ENCODE results near the gene PRPSAP2.
"Not testable (repeated sequence)": the region's sequence is repeated elsewhere in the genome, so short reads cannot be mapped to it uniquely, and the experiment has no call there.

Gene PRPSAP2

DNA sequence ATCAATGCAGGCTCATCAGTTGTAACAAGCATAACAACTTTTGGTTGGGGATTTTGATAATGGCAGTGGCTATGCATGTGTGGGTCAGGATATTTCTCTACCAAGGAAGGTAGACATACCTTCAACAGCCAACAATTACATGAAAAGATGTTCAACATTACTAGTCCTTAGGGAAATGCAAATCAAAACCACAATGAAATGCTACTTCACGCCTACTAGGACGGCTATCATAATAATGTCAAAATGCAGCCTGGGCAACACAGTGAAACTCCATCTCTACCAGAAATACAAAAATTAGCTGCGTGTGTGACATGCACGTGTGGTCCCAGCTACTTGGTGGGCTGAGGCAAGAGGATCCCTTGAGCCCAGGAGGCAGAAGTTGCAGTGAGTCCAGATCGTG, 86.7 kb downstream of the PRPSAP2 start:
- no peak for DNase-seq (ENCODE audit: low read depth in 2 of 2)

DNA sequence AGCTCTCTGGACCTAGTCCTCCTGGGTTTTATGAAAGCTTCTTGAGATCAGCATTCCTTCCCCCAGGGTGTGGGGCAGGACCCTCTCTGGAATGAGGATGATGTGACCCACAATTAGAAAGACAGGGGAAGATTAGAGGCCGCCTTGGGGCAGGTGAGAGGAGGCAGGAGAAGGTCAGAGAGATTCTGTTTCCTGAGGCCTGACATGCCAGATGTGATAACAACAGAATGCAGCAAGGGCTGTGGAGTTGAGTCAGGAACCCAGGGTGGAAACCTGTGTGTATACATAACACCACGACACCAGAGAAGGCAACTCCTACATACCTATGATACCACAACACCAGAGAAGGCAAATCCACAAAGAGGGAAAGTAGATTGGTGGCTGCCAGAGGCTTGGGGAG, 88.6 kb downstream of the PRPSAP2 start:
- no peak for DNase-seq (ENCODE audit: low read depth in 2 of 2)

DNA sequence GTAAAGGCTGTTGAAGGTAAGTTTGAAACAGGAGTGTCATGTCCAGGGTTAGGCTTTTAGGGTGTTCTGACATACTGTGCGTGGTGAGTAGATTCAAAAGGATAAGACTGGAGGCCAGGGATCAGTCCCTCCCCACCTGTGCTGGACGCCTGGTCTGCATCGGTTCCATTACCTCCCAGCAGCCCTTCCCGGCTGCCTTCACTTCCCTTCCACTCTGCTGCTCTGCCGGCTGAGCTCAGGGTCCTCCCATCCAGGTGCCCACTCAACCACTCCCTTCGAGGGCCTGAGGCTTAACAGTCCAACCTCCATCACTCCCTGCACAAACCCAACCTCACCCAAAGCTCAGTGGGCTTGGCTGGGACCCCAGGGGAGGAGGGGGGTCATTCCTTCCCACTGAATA, 89.9 kb downstream of the PRPSAP2 start:
- DNase-seq (ENCODE audit: low read depth in 2 of 2), result no peak

DNA sequence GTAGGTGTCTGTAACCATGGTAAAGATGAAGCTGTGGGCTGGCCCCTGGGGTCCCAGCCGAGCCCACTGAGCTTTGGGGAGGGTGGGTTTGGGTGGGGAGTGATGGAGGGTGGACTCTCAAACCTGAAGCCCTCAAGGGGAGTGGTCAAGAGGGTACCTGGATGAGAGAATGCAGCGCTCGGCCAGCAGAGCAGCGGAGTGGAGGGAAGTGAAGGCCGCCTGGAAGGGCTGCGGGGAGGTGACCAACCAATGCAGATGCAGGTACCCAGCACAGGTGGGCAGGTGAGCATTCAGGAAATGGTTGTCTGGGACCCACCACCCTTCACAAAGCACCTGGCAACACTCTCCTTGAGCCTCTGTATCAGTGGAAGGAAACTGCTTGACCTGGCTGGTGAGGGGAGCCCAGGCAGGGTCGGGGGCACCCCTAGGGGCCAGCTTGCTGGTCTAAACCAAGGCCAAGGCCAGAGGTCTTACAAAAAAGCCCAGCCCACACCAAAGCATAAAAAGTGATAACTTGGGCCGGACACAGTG, 90.6 kb downstream of the PRPSAP2 start:
- no peak for DNase-seq (ENCODE audit: low read depth in 2 of 2)

DNA sequence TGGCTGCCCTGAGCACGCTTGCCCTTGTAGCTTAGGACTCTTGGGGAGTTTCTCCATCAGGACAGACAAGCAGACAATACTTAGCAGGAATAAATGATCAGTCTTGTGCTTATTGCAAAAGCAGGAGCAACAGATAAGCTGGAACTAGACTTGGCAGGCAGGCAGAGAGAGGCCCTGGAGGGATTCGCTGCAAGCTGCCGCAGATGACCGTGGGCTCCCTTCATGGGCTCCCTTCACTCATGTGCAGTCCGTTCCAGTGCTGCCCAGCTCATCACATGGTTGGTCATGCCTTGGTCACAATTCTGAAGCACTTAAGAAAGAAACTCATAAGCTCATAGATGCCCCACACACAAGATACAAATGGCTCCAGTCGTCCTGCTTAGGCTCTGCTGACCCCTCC, 91.6 kb downstream of the PRPSAP2 start:
- no peak for DNase-seq (ENCODE audit: low read depth in 2 of 2)

DNA sequence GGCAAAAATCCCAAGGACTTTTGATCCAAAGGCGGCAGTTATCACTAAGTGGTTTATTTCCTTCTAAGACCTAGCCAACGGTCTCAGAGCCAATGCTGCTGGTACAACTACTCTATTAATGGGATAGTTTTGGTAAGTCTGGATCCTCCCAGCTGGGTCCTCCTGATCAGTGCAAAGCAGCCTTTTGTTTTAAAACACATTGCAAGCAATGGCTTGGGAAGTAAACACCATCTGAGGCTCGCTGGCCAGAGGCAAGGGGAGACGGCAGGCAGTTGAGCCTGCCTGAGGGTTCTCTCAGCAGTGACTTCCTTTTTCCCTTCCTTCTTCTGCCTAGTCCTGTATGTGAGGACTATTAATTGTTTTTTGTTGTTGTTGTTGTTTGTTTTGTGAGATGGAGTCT, 92.4 kb downstream of the PRPSAP2 start:
- no peak for DNase-seq (ENCODE audit: low read depth in 2 of 2)

DNA sequence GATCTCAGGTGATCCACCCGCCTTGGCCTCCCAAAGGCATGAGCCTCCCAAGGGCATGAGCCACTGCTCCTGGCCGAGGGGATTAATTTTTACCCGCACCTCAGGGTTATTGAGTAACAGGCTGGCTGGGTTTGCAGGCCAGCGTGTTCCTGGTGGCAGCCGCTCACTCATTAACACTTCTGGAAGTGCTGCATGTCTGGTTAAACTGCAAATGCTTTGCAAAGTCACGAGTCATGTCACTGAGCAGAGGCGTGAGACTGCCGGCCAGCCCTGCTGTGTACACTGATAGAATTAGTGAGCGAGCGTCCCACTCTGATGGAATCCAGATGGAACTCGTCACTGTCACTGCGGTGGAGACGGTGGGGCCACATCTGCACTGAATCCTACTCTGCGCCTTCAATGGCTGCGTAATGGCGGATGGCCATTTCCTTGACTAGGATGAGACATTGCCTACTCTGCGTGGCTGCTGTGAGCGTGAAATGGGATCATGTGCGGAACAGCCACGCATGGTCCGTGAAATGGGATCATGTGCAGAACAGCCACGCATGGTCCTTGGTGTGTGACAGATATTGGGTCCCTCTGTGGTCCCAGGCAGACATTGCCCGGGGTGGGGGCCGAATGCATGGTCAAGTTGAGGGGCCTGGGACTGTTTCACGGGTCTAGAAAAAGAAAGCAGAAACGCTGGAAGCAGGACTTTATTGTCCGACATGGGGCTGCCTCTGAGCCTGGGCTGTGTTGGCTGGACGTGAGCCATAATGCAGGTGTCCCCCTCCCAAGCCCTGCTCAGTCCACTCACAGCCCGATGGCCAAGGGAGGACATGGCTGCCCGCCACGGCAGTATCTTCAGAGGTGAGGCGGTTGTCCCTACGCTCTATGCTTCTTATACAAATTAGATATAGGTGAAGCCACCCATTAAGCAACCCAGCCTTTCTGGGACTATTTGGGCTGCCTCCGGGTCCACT, 93.3 kb downstream of the PRPSAP2 start:
- no peak for DNase-seq (ENCODE audit: low read depth in 2 of 2)

DNA sequence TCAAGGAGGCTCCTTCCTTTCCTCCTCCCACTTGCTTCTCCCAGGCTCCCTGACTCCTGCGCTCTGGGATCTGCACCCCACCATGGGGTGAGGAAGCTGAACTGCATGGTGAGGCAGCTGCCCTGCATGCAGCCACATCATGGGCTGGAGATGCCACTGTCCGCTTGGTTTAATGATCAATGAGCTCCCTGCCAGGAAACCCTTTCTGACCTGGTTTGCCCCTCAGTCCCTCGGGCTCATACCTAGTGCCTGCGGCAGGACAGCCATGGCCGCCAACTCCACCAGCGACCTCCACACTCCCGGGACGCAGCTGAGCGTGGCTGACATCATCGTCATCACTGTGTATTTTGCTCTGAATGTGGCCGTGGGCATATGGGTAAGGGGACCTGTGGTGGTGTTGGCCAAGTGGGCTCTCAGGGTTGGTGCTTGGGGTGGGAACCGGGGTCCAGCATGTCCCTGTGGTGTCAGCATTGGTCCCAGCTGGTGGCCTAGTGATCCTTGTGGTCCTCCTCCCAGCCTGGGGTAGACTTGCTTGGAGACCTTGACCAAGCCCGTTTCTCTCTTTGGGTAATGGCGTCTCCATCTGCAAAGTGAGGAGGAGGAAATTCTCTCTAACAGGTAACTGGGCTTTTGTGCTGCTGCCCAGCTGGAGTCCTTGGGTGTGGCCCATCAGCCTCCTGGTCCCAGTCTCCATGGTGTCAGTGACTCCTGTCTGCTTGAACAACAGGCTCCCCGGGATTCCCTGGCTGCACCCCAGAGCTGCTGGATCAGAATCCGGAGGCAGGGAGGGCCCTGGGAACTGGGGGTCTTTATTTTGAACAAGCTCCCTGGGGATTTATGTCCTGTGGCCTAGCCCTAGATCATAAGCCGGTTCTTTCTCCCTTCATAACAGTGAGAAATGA, 94.3 kb downstream of the PRPSAP2 start, which contains the start of gene SLC5A10:
Gene SLC5A10, plus strand, starts transcription at position 225 of the 902 bp plus-strand sequence. Its CDS starts 41 bp downstream, at position 266.
- DNase-seq (ENCODE audit: low read depth in 2 of 2), result no peak

DNA sequence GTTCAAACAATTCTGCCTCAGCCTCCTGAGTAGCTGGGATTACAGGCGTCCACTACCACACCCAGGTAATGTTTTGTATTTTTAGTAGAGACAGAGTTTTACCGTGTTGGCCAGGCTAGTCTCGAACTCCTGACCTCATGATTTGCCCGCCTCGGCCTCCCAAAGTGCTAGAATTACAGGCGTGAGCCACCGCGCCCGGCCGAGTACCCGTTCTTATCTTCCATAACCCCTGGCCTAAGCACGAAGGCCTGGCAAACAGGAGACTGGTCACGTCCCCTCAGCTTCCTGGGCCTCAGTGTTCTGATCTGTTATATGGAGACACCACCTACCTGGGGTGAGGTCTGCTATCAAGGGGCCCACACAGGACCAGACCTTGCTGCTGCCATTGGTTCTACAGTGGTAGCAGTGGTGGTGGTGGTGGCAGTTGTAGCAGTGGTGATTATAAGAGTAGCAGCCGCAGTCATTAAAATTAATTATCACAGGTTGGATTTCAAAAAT, 95.3 kb downstream of the PRPSAP2 start:
- DNase-seq (ENCODE audit: low read depth in 2 of 2), result no peak

DNA sequence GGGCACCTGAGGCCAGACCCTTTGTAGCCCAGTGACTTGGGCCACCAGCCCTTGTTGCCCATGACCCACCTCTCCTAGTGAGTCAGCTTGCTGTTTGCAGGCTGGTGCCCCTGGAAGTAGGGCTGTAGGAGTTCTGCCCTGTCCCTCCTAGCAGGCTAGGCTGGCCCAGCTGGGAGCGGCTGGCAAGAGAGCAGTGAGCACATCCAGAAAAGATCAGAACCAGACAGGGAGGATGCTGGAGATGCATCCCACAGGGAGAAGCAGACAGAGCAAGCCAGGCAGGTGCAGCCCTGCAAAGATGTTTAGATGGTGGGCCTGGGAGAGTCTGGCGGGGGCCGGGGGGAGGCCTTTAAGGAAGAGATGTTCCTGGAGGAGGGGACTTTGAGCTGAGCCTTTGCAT, 96.4 kb downstream of the PRPSAP2 start:
- no peak for DNase-seq (ENCODE audit: low read depth in 2 of 2)

DNA sequence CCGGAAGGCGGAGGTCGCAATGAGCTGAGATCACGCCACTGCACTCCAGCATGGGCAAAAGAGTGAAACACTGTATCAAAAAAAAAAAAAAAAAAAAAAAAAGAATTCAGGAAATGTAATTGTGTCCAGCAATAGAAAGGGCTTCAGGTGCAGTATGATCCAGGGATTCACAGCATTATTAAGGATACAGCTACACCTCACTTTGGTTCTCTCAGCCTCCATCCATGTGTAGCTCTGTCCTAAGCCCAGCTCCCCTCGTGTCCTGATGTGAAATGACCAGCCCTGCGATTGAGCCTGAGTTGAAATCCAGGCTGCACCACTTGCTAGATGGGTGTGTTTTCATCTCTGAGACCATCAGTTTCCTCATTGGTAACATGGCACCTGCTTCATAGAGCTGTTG, 97.1 kb downstream of the PRPSAP2 start:
- no peak for DNase-seq (ENCODE audit: low read depth in 2 of 2)

DNA sequence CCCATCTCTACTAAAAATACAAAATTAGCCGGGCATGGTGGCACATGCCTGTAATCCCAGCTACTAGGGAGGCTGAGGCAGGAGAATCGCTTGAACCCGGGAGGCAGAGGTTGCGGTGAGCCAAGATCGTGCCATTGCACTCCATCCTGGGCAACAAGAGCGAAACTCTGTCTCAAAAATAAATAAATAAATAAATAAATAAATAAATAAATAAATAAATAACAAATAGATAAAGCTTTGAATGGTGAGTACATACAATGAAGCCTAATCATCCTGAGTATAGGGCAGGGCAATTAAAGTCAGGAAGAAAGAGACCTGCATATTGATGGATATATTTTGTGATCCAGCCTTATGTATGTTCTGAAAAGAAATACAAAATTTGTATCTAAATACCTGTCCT, 98.1 kb downstream of the PRPSAP2 start:
- not testable (repeated sequence) for DNase-seq (ENCODE audit: low read depth in 2 of 2)

DNA sequence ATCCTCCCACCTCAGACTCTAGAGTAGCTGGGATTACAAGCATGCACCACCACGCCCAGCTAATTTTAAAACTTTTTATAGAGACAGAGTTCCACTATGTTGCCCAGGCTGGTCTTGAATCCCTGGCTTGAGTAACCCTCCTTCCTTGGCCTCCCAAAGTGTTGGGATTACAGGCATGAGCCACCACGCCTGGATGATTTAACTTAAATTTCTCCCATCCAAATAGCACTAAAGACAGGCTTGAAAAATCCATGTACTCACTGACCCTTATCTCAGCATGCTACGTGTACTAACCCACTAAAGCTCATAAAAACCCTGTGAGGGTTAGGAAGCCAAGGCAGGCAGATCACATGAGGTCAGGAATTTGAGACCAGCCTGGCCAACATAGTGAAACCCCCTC, 98.7 kb downstream of the PRPSAP2 start:
- DNase-seq (ENCODE audit: low read depth in 2 of 2), result no peak

DNA sequence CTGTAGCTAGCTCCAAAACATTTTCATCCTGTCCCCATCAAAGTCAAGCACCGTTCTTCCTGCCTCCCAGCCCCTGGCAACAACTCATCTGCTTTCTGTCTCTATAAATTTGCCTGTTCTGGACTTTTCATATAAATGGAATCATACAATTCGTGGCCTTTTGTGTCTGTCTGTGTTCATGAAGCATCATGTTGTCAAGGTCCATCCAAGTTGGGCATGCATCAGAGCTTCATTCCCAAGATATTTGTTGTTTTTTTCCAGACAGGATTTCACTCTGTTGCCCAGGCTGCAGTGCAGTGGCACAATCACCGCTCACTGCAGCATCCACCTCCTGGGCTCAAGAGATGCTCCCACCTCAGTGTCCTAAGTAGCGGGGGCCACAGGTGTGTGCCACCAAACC, 99.9 kb downstream of the PRPSAP2 start:
- DNase-seq (ENCODE audit: low read depth in 2 of 2), result no peak

DNA sequence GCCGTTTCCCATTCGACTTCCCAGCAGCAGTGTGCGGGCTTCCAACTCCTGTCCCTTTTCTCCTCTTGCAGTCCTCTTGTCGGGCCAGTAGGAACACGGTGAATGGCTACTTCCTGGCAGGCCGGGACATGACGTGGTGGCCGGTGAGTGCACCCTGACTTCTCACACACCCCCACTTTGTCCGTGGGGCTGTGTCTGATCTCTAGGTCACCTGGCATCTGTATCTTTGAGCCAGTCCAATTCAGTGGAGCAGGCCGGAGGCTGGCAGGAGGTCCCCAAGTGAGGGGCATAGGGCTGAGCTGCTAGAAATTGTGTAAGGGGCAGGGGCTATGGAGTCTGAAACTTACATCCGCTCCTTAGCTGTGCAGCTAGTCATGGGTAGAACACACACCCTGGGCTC, 100.7 kb downstream of the PRPSAP2 start:
- no peak for DNase-seq (ENCODE audit: low read depth in 2 of 2)

DNA sequence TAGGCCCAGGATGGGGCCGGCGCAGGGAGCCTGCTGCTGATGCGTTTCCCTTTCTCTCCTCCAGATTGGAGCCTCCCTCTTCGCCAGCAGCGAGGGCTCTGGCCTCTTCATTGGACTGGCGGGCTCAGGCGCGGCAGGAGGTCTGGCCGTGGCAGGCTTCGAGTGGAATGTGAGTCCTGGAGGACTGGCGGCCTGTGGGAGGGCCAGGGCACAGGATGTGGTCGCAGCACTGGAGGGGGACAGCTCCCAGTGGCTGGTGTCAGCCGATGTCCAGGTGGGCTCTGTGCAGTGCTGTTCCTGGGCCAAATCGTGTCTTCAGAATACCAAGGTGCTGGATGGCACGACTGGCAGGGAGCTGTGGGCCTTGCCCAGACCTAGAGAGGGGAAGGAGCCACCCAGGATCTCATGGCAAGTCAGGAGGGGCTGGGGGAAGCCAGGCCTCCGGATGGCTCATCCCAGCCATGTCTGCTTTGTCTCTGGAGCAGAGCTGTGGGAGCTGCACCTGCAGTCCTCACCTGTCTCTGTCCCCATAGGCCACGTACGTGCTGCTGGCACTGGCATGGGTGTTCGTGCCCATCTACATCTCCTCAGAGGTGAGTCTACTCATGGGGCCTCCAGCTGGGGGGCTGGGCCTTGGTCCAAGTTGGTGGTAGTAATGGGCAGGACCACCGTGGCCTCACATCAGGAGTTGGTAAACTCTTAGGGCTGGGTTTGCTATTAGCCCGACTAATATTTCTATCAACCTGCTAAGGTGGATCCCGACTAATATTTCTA, 101.3 kb downstream of the PRPSAP2 start:
- no peak for DNase-seq (ENCODE audit: low read depth in 2 of 2)

DNA sequence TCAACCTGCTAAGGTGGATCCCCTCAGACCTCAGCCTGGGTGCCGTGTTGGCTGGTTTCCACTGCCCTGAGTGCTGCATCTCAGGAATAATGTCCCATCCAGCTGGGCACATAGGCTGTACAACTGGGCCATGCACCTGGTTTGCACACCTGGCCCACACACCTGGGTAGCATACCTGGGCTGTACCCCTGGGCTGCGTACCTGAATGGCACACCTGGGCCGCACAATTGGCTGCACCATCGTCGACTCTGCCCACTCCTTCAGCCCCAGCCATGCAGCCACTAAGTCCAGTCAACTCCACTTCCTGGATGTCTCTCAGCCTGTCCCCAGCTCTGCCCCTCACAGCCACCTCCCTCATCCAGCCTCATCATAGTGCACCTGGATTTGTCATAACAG, 101.9 kb downstream of the PRPSAP2 start:
- no peak for DNase-seq (ENCODE audit: low read depth in 2 of 2)

DNA sequence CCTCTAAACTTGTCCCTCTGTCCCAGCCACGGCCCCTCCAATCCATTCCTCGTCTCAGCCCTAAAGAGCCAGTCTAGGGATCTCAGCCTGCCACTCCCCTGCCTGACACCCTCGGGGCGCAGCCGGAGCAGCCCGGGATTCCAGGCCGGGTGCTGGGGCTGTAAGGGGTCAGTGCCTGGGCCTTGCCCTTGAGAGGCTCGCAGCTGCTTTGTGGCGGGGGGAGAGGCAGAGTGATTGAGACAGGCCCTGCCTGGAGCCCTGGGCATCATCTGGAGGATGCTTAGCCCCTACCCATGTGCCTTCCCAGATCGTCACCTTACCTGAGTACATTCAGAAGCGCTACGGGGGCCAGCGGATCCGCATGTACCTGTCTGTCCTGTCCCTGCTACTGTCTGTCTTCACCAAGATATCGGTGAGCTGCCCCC, 102.3 kb downstream of the PRPSAP2 start:
- DNase-seq (ENCODE audit: low read depth in 2 of 2), result no peak

DNA sequence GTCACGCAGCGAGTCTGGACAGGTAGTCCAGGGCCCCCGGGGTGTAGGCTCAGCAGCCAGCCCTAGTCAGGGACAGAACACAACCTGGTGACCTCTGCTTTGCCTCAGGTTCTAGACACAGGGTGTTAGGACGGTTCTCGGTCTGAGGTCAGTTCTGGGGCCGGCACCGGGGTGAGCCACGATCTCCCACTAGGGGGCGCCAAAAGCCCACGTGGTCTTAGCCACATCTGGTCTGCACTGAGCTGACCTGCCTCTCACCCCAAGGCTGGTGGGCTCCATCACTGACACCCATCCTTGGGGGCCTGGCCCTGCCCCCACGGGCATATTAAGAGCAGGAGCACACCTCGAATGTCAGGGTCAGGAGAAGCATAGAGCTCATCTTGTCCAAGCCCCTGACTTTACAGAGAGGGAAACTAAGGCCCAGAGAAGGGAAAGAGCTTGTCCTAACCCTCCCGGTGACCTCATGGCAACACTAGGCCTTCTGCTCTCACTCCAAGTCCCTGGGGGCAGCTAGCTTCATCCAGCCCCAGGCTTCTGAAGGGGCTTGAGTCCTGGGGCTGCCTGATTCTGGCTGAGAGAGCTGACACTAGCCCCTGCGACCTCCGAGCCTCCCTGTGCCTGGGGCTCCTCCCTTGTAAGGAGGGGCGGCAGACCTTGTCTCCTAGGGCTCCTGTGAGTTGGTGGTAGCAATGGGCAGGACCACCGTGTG, 103.0 kb downstream of the PRPSAP2 start:
- peak; percentile 53 to 71 for DNase-seq (ENCODE audit: low read depth in 2 of 2)

DNA sequence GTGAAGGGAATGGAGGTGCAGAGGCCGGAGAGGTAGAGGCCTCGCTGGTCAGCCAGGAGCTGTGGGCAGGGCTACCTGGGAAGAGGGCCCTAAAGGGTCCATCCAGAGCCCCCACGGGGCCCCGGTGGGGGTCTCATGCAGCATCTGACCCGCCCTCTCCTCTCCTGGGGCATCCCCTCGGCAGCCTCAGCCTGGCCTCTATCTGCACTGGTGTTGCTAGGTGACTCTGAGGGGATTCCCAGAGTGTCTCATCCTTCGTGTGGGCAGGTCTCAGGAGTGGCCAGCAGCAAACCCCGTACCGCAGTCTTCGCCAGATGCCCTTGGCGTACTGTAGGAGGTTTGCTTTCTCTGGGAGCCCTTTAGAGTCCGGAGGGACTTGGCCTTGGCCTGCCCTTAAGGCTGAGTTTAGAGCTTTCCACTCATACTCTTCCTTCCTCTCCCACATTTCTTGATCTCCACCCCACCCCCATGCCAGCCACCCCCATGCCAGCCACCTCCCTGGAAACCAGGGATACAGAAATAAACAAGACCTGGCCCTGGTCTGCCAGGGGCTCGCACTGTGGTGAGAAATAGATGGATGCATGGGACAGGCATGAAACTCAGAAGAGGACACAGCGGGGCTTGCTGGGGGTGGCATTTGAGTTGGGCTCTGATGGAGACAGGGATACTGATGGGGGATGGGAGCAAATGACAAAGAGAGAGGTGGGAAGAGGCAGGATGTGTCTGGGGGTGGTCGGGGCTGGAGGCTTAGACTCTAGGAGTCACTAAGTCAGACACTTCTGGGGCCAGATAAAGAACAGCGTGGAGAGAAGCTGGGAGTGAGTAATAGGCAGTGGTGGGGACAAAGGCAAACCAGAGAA, 103.9 kb downstream of the PRPSAP2 start:
- no peak for DNase-seq (ENCODE audit: low read depth in 2 of 2)
